Left lobe of liver (tissue), 2 donors: Measurements from ENCODE around the gene RNF157. TPM values are rescaled to one million over a fixed set of nuclear protein-coding genes. Genes with fewer than 3 reads are reported as not detected.

Source experiments
- ATAC-seq: fragments of 200-7000 bp; cut with Tn5 transposase; one replicate; pipeline ENCODE4 v1.9.1; 2020; ENCODE audit warnings: mild to moderate bottlenecking, moderate library complexity
- DNase-seq: peaks from one replicate; pipeline ENCODE4 v3.0.0-alpha.2; 2020; ENCODE audit warnings: low spot score
- total RNA-seq: library from RNA; stranded (reverse); gene quantifications from one replicate; pipeline ENCODE4 v1.2.1, GENCODE V29; 2021
- donor health status: DM: no; HTN: no; CAD: no; lungs with moderate emphysema.
- donor health status: DM: no; HTN: yes; CAD: no.

Gene RNF157
- total RNA-seq = 12.4 TPM

DNA sequence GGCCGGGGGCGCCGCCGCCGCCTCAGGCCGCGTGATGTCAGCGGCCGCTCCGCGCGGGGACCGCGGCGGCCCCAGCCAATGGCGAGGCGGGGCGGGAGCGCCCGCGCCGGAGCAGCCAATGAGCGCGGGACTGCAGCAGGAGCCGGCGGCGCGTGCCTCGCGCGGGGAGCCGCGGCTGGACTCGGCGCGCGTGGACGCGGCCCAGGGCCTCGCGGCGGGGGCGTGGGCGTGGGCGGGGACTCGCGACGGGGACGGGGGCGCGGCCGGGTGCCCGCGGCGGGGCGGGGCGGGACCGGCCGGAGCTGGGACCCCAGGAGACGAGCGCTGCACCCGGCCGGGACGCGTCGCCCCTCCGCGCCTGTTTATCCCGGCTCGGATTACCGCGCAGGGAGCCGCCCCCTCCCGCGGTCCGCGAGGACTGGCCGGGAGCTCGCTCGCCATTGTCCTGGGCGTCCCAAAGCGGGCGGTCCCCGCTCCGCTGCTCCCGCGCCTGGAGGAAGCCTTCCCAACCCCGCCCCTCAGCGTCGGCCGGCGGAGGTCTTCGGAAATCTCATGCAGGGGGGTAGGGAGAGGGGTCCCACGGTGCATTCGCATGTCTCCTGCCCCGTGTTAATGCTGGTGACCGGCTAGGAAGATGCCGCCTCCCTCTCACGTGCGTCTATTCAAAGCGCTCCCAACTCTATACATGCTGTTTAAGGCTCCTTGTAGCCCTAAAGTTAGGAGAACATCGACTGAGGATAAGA lies at the start of gene RNF157:
Gene RNF157, minus strand, starts transcription at position 33 of the 743 bp plus-strand sequence. CDS start 253 bp downstream, outside the sequence.
- DNase-seq (peak; percentile 74), ATAC-seq (peak; percentile 77)

DNA sequence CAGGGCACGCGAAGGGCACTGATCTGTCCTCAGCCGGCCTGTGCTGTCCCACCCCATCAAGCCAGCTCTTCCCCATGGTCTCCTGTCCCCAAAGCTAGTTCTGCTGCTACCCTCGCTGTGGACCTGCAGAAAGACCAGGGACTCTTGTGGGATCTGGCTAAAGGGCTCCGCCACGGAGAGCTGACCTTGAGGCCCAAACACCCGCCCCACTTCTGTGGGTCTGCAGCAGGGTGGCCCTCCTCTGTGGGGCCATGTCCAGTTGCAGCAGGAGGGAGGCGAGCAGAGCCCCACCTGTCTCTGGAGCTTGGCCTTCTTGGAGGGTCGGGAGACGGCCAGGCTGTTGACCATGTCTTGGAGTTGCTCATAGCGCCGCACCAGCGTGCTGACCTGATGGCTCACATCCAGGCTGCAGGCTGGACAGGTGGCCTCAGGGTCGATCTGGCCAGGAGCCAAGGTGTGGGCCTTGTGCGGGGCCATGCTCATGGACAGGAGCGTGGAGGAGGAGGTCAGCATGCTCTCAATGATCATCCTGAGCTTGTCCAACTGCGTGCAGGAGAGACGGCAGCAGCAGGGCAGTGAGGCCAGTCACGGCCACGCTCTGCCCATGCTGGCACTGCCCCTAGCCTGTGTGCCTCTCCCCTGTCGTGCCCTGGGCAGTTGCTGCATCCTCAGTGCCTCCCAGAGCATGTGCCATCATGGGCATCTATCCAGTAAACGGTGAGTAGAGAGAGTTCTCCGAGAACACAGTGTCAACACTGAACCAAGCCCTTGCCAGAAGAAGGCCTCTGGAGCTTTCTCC lies 41.5 kb upstream of the RNF157 start:
- peak; percentile 74 for DNase-seq
- peak; percentile 58 for ATAC-seq

DNA sequence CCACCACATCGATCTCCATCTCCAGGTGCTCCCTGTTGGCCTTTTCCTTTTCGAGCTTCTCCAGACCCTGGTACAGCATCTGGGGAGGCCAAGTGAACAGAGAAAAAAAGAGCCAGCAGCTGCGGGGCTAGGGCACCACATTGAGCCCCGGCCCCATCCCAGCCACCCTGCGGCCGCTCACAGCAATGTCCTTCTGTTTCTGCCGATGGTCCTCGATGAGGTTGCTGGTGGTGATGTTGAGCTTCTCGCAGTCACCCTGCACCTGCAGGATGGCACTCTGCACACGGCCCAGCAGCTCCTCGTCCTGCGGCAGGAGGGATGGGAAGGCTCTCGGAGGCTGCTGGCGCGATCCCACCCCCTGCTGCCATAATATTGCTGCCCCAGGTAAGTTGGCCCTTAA lies 40.4 kb upstream of the RNF157 start:
- no peak for DNase-seq
- ATAC-seq = no peak

DNA sequence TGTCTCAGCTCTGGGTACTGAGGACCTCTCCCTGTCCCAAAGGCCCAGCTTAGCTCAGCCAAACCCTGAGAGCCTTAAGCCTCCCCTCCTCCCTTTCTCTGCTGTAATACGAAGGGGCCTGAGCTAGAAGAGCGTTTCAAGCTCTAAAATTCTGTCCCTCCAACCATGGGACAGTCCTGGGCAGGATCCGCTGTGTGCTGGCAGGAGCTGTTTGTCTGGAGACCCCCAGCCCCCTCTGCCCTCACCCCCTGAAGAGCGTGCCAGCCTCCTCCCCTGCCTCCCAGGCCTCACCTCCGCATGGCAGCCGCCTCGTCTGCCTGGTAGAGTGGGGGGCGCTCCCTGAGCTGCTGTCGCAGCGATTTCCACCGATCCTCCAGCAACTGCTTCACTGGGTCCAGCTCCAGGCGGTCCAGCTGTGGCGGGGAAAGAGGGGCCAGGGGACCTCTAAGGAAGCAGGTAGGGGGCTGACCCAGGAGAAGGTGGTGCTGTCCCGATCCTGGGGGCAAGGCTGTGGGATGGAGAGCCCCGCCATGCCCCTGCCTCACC lies 39.5 kb upstream of the RNF157 start:
- ATAC-seq = no peak
- peak; percentile 44 for DNase-seq

DNA sequence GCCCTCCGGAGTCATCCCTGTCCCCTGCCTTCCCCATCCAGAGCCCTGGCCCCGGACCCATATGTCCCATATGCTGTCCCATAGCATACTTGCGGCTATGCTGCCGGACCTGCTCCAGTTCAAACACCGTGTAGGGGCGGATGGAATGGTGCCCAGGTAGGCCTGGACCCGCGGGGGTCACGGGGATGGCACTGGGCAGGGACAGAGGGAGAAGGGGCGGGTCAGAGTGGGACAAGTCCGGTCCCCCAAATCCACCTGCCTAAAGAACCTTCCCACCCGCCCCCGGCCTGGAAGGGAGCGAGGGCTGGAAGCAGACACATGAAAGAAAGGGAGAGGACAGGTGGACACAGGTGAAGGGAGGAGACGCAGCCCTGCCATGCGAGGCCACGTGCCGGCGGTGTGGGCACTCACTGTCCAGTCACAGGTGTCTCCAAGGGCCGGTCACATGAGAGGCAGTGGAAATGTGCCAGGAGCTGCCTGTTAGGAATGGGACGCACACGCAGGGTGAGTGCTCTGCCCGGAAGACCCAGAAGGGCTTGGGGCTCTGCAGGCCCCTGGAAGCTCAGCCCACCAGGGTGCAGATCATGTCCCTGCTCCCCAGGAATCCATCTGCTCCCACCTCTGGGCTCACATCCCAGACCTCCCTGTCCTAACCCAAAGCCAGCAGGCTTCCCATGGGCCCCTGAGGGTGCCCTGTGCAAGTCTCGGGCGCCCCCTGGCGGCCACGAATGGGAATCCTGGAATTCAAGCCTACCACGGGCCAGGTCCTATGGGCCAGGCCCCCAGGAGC lies 38.9 kb upstream of the RNF157 start:
- DNase-seq (peak; percentile 91), ATAC-seq (peak; percentile 89)

DNA sequence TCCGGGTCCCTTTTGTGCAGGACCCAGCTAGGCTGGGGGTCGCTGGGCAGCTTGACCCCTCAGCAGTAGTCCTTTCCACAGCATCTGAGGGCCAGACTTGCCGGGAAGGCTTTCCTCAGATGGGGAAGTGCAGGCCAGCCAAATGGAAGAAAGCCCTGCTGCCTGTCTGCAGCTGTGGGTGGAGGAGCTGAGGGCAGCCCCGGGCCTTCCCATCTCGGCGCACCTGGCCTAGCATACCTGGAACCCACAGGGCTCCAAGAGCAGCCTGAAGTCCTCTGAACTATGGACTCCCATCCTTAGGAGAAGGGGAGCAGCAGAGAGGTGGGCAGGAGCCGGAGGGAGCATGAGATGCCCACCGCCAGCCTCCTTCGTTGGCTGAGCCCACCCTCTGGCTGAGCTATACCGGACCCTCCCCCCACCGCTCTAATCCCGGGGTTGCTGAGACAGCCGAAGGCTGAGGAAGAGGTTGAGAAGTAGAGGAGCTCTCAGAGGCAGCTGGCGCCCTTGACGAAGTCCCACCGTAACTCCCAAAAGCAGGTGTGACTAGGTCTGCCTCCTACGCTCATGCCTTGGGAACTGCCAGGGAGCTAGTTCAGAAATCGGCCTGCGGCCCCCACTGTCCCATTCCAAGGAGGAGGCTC lies 38.1 kb upstream of the RNF157 start:
- DNase-seq (no peak), ATAC-seq (no peak)

DNA sequence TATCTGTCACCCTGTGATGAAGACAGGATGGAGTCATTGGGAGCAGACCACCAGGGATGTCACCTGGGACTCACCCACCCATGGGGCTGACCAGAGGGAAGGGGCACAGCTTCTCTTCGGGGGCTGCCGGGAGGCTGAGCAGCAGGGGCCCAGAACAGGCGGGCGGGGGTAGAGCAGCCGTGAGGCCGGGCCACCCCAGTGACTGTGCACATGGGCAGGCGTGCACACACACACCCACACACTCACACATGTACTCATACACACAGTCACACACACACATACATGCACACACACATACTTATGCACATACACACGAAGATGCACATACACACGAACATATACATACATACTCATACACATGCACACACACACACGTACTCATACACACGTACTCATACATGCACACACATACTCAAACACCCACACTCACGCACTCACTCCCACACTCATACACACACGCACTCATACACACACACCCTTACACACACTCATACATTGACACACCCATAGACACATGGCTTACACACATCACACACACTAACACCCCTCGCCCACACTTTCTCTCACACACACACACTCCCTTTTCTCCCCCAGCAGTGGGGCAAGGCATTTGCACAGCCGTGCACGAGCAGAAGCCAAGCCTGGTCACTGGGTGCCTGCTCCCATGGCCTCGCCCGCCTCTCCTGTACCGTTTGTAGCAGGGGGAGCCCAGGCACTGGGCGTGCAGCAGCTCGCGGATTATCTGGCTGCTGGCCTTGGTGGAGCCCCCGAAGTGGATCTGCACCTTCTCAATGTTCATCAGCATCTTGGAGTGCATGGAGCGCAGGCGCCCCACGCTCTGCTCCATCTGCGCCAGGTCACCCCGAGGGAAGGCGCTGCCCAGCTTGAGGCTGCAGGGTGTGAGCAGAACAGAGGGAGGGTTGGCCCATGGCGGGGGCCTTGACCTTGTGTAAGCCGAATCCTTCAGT lies 37.3 kb upstream of the RNF157 start:
- no peak for DNase-seq
- no peak for ATAC-seq

DNA sequence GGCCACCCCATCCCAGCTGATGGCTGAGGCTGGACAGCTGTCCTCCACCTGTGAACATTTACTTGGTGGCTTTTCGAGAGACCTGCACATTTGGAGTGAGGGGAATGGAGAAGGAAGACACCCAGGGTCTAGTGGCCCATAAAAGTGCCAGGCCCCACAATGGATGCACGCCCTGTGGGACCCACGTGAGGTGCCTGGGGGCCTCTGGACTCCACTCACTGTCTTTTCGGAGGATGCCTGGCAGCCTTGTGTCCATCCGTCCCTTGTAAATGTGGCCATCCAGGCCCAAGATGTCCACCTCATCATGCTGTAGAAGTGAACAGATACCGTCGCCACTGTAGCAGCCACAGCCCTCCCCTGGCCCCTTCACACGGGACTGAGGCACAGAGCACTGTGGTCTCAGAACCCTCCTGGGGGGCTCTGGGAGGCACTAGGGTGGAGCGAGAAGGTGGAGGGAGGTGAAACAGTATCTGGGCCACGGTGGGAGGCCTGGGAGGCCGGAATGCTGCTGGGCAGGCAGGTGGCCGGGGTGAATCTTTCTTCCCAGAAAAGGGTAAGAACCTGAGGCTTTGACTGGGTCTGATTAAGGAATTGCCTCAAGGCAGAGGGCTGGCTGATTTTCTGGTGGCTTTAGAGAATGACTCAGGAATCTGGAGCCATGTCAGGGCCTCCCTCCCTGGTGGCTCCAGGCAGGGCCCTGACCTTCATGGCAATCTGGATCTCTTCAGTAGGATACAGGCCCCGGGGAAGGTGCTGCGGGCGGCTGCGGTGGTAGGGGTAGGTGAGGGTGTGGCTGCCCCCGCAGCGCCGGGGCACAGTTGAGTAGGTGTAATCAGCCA lies 36.4 kb upstream of the RNF157 start:
- ATAC-seq = no peak
- no peak for DNase-seq

DNA sequence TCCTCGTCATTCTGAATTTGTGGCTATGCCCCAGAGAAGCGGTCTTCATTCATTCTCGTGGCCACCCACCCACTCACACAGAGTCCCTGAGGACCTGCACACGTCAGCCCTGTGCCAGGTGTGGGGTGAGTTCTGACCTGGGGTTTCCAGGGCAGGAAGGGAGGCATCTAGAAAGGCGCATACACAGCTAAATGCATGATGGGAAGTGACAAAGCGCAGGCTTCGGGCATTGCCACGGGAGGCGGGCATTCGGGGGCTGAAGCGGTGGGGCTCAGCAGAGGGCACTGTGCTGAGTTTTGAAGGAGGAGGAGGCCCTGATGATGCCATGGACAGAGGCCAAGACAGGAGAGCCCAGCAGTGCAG lies 35.8 kb upstream of the RNF157 start:
- ATAC-seq (no peak), DNase-seq (peak; percentile 44)

DNA sequence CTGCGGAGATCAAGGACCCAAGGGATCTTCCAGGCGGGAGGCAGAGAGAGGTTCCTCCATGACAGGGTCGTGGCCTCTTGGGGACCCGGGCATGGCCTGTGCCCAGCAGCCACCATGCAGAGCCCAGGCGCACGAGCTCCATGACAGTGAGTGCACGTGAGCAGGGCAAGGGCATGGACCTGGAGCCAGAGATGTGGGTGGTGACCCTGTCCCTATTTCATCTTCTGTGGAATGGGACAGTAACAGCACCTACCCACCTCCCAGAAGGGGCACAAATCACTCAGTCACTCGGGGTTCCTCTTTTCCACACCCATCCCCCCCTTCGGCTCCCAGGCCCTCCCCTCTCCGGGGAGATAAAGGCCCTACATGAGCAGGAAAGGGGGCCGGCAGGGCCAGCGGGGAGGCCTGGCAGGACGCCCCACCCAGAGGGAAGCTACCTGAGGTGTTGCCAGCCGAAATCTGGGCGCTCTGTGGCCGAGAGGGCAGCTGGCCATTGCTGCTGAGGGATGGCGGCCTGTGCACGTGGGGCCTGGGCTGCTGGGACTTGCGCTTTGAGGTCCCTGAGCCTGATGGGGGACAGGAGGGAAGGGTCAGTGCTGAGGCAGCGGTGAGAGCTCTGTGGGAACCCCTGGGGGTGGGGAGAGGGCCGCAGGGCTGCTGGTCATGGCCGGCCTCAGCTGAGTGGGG lies 35.2 kb upstream of the RNF157 start:
- ATAC-seq (no peak), DNase-seq (peak; percentile 47)

DNA sequence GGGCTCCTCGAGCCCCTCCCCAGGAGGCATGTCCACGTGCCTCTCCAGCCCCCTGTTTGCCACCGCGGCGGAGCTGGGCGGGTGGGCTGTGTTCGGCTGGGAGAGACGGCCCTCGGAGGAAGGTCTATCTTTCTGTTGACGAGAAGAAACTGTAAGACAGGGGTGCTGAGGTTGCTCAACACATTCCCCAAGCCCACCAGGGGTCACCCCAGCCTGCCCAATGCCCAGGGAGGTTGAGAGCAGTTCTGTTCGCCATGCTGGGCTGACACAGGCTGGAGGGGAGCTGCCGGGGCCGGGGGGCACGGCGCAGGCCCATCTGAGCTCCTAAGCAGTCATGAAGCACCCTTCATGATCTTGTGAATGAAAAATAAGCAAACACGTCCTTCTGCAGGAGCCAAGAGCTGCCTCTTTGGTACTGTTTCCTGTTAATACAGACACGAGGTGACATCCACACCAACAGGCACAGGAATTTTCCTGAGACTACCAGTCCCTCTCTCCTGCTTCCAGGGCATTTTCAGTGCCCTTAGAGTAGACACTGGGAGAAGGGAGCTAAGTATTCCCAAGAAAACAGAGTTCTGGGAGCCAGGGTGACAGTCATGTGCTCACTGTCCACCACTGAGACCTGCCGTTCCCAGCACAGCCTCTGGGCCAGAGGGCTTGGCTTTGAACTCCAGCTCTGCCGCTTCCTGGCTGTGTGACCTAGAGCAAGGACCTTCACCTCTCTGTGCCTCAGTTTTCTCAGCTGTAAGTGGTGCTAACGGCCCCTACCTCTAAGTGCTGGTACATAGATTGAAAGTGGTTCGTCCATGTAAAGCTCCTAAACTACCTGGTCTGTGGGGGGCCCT lies 34.0 kb upstream of the RNF157 start:
- ATAC-seq (no peak), DNase-seq (peak; percentile 48)

DNA sequence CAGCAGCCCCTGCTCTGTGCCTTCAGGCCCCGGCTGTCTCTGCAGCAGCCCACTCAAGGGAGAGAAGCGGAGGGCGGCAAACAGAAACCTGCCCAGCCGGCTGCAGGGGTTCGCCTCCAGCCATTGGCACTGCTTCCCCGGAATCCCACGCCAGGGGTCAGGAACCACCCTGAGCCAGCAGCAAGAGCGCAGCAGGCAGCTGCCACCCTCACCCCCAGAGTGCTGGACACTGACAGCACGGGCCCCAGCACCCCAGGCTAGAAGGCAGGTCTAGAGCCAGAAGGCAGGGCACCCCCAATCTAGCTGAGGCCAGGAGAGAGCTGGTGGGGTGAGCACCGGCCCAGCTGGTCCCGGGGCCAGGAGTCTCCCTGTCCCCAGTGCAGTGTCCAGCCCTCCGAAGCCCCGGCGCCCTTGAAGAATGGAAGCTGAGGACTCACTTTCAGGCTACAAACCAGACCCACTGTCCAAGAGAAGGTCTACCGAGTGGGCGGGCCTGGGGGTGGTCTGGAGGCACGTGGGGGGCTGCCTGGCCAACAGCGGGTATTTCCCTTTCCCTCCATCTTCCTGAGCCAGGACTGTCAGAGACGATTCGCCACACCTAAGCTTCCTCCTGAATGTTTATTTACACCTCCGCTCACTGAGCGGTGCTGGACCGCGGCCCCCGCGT lies 33.3 kb upstream of the RNF157 start:
- ATAC-seq = no peak
- peak; percentile 46 for DNase-seq

DNA sequence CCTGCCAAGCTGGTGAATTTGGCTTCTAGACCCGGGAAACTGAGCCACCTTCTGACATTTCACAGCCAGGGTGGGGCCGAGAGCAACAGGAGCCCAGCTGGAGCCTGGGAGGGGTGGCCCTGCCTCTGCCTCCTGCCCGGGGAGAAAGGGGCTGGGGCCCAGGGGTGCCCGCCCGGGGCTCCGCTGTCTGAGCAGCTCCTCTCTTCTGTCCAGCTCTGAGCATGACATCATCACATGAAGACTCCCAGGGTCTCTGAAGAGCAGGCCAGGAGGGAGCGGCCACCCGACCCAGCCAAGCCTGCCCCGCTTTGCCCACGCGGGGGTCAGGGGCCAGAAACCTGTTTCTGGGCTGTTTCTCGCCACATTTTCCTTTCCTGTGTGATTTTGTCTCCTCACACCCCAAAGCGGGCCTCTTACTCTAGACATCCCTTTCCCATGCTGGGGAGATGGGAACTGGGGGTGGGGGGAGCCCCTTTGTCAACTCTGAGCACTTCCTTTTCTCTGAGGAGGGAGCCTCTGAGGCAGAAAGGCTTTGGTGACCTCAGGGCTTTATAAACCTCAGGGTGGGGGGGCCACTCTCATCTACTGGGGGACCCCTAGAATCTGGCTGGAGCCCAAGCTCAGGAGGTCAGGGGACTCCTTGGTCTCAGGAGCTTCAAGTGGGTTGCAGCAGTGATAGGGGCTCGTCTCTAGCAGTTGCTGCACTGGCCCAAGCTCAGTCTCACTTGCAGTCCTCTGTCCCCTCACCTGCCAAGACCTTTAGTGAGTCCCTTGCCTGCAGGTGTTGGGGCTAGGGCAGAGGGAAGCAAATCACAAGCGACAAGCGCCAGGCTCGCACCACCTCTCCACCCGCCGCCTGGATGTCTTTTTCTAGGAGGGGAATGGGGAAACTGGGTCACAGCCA lies 32.5 kb upstream of the RNF157 start:
- ATAC-seq = no peak

DNA sequence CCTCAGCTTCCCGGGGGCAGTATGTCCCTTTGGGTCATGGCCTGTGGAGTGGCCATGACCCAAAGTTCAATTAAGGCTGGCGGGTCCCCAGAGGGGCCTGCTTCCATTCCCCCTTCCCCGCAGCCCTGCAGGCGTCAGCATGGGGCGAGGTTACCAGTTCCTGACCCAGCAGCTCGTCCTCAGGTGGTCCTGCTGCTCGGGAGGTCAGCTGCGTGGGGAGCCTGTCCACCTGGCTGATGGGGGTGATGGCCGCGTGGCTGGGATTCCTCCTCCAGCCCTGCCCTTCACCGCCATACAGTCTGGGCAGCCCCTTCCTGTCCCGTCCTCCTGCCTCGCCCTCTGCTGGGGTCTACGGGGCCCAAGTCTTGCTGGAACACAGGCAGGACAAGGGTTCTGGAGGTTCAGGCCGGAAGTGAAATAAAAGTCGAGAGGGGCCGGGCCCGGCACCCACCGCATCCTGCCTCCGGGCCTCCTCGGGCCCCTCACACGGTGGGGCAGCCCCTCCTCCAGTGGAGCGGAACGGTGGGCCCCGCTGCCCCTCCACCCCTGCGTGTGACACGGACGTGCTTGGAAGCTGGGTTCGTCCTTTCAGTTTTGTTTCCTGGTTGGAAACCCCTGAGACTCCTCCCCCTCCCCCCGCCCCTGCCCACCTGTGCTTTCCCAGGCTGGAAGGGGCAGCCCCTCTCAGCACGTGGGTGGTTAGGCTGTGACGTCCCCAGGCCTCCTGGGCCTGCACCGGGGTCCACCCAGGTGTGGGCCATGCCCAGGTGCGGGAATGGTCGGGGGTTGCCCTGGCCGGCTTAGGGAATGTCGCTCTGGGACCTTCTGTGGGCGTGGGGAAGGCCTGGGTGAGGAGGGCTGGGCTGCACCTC lies 31.6 kb upstream of the RNF157 start:
- ATAC-seq (peak; percentile 2), DNase-seq (peak; percentile 48)

More for the DNA sequence above, 32.5 kb upstream of the RNF157 start:
- peak; percentile 44 for DNase-seq
